K562 (cell line): ENCODE measurements around the gene EIF3CL. TPM values are rescaled to one million over a fixed set of nuclear protein-coding genes. Genes with fewer than 3 reads are reported as not detected.
"Not testable (repeated sequence)": the region's sequence is repeated elsewhere in the genome, so short reads cannot be mapped to it uniquely, and the experiment has no call there.

ENCODE experiments used
- ATAC-seq: fragments of 200-7000 bp; cut with Tn5 transposase; 3 replicates; pipeline ENCODE4 v1.9.1; 2020; ENCODE audit warnings: moderate library complexity
- BruUV-seq: library from RNA; stranded (reverse); fragments of 400-500 nt; replicated peaks from 2 replicates; lab custom pipeline; 2021; lab: Mats Ljungman, UMichigan
- CTCF ChIA-PET: fragments of 300-600 bp; formaldehyde crosslinking; extraction: SDS; loops from one replicate; lab custom pipeline; 2021; ENCODE audit warnings: low intra/inter-chr PET ratio; lab: Yijun Ruan, JAX
- POLR2A ChIA-PET: fragments of 300-600, 350-650 bp; sonication (Branson Sonifier 250); formaldehyde crosslinking; extraction: SDS; loops from one replicate; lab custom pipeline; 2021; ENCODE audit warnings: antibody characterized with exemption, inconsistent platforms; lab: Yijun Ruan, JAX
- DNase-seq, 4 experiments: peaks; one replicate each; pipeline versions ENCODE4 v3.0.0 to v3.0.0-alpha.2; 2011 to 2018; ENCODE audit warnings: low spot score in 3 of 4, mixed read lengths in 3 of 4; ENCODE audit errors: extremely low read depth in 1 of 4
- FAIRE-seq: peaks from 2 replicates; lab custom pipeline; 2011; peaks lifted over from hg19 to GRCh38; lab: Jason Lieb, UNC
- H2AFZ ChIP-seq: 2 replicates; pipeline ENCODE4 v1.6.0; 2011; ENCODE audit warnings: low read depth, low read length, control low read depth, inconsistent platforms
- H3K27ac ChIP-seq: fragments of 200-600 bp; 3 replicates; pipeline ENCODE4 v1.8.0; 2011; ENCODE audit warnings: low read depth, mild to moderate bottlenecking, control low read depth, inconsistent platforms, low read length, moderate library complexity, mixed read lengths; ENCODE audit errors: extremely low read depth
- H3K27me3 ChIP-seq, 2 experiments: fragments of 300-600 bp in 1 of 2; 2 replicates in 1 of 2; 3 replicates in 1 of 2; pipeline versions ENCODE4 v1.6.0 to v1.8.0; 2011; ENCODE audit warnings: inconsistent platforms in 2 of 2, low read length in 2 of 2, mild to moderate bottlenecking in 1 of 2, mixed read lengths in 1 of 2, moderate library complexity in 1 of 2; ENCODE audit not compliant: control insufficient read depth in 2 of 2, insufficient read depth in 2 of 2
- H3K36me3 ChIP-seq: fragments of 300-600 bp; 3 replicates; pipeline ENCODE4 v1.8.0; 2011; ENCODE audit warnings: mild to moderate bottlenecking, low read length, inconsistent platforms; ENCODE audit not compliant: control insufficient read depth, insufficient read depth
- H3K4me1 ChIP-seq, 2 experiments: fragments of 200-600 bp in 1 of 2; replicated peaks in 1 of 2; 2 replicates in 1 of 2; 3 replicates in 1 of 2; pipeline versions ENCODE4 v1.5.1 to v1.8.0; 2011; ENCODE audit warnings: inconsistent platforms in 2 of 2, low read length in 2 of 2, mild to moderate bottlenecking in 1 of 2, mixed read lengths in 1 of 2, moderate library complexity in 1 of 2; ENCODE audit not compliant: control insufficient read depth in 2 of 2, insufficient read depth in 2 of 2
- H3K4me2 ChIP-seq: 2 replicates; pipeline ENCODE4 v1.6.1; 2011; ENCODE audit warnings: low read length, control low read depth, inconsistent platforms, mixed read lengths; ENCODE audit not compliant: insufficient read depth
- H3K4me3 ChIP-seq: fragments of 200-600 bp; sonication (generic), shearing (Covaris generic); 2 replicates; pipeline ENCODE4 v1.5.1; 2016; ENCODE audit warnings: control low read depth, inconsistent platforms
- H3K79me2 ChIP-seq: fragments of 200-600 bp; 3 replicates; pipeline ENCODE4 v1.8.0; 2011; ENCODE audit warnings: low read length, inconsistent platforms; ENCODE audit not compliant: control insufficient read depth, insufficient read depth
- H3K9ac ChIP-seq, 2 experiments: 2 replicates each; pipeline versions ENCODE4 v1.6.0 to v1.6.1; 2011; ENCODE audit warnings: low read depth in 2 of 2, low read length in 2 of 2, control low read depth in 1 of 2, inconsistent platforms in 1 of 2, mild to moderate bottlenecking in 1 of 2, mixed read lengths in 1 of 2; ENCODE audit not compliant: insufficient read depth in 1 of 2
- H3K9me1 ChIP-seq: one replicate; pipeline ENCODE4 v1.6.0; 2011; ENCODE audit warnings: inconsistent platforms, mild to moderate bottlenecking, low read length, moderate library complexity; ENCODE audit not compliant: control insufficient read depth, insufficient read depth
- H3K9me3 ChIP-seq: replicated peaks from 2 replicates; pipeline ENCODE4 v1.5.1; 2011; ENCODE audit warnings: low read depth, low read length, inconsistent platforms; ENCODE audit not compliant: control insufficient read depth, insufficient read depth
- H4K20me1 ChIP-seq: replicated peaks from 2 replicates; pipeline ENCODE4 v1.6.1; 2011; ENCODE audit warnings: low read length, inconsistent platforms, mixed read lengths; ENCODE audit not compliant: control insufficient read depth, insufficient read depth
- POLR2G ChIP-seq: fragments of 200-400 bp; formaldehyde crosslinking; IDR thresholded peaks from 2 replicates; pipeline ENCODE4 v1.6.1; 2017; ENCODE audit warnings: low read depth, mild to moderate bottlenecking, antibody characterized with exemption, low read length, moderate library complexity
- WGBS: fragments of 100-300 bp; shearing (Covaris generic); methylation state at CpG from one replicate; pipeline ENCODE4 v1.1.6; 2016; ENCODE audit warnings: low coverage, mixed read lengths; ENCODE audit not compliant: insufficient coverage; ENCODE audit errors: missing lambda C conversion rate; 5-methylcytosine and 5-hydroxymethylcytosine counted together
- in situ Hi-C: fragments of 300-500 bp; cut with MboI; formaldehyde crosslinking; loops from 4 replicates; pipeline ENCODE4 v1.15.0; 2018; ENCODE audit warnings: inconsistent platforms, mixed read lengths
- intact Hi-C: fragments of 100-400 bp; cut with micrococcal nuclease; formaldehyde crosslinking; loops from 2 replicates; pipeline ENCODE4 v1.14.2; 2022
- polyA plus RNA-seq, 8 experiments: library from polyadenylated mRNA; depleted of rRNA in 4 of 8; stranded (reverse) in 5 of 8; unstranded in 3 of 8; fragments of >200 nt; fragmentation: Nextera tagmentation in 2 of 8; fragmentation: Illumina TruSeq in 1 of 8; extraction: Ambion mirVana in 2 of 8; extraction: Trizol in 1 of 8; gene quantifications; 2 replicates each; pipeline versions ENCODE4 v1.2.1 to v1.2.3, GENCODE V29; 2011 to 2014; ENCODE audit warnings: inconsistent platforms in 1 of 8, missing spikeins in 1 of 8
- total RNA-seq, 7 experiments: library from RNA; depleted of rRNA in 6 of 7; stranded (reverse); fragments of >200 nt in 6 of 7; fragmentation: Illumina TruSeq in 2 of 7; extraction: Trizol in 2 of 7; gene quantifications; 2 replicates each; pipeline versions ENCODE4 v1.2.1 to v1.2.3, GENCODE V29; 2011 to 2021; ENCODE audit warnings: low replicate concordance in 1 of 7

Gene EIF3CL
- total and polyA plus RNA-seq, 9 of the 15 experiments (the other 6 are each of a cell fraction or from before 2014, with no cell fraction given): 3.7 to 130 (median 78.1) TPM

DNA sequence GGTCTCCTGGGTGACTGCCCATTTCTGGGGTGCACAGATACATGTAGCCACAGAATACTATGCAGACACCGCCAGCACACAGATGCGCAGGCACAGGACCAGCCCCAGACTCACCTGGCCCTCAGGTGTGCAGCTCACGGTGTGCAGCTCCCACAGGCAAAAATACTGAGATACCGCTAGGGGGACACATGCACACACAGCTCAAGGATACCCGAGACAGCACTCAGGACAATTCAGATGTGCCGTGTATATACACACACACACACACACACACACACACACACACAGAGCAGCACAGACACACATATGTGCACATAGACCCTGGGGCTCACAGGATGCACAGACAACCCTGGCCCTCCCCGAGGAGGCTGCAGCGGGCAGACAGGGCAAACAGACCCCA, 28.5 kb downstream of the EIF3CL start:
- BruUV-seq, H3K9ac ChIP-seq, H3K27me3 ChIP-seq, DNase-seq, H3K79me2 ChIP-seq, H4K20me1 ChIP-seq, intact Hi-C loops, H3K9me1 ChIP-seq, H3K9me3 ChIP-seq, CTCF ChIA-PET, in situ Hi-C loops, H3K36me3 ChIP-seq, H3K27ac ChIP-seq, H3K4me2 ChIP-seq, H2AFZ ChIP-seq, H3K4me3 ChIP-seq, FAIRE-seq, H3K4me1 ChIP-seq, POLR2A ChIA-PET: not testable (repeated sequence)
- ATAC-seq: peak; percentile 64
- WGBS: no CpG with 5 or more reads among the region's 8 CpGs

DNA sequence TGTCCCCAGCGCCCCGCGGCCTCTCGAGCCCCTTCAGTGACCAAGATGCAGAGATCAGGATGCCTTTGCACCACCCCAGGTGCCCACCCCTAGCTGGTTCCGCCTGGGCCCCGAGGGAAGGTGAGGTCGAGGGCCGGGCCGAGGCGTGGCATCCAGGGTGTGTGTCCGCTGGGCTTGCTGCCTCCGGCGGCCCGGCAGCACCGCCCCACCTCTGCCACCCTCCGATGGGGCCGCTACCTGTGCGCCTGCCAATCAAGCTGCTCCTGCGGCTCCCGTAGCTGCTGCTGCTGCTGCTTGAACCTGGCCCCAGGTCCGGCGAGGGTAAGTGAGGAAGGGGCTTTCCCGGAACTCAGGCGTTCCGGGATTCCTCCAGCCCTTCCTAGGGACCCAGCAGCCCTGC, 29.4 kb downstream of the EIF3CL start:
- ATAC-seq, H3K27me3 ChIP-seq, FAIRE-seq, H3K36me3 ChIP-seq, H3K4me2 ChIP-seq, intact Hi-C loops, POLR2A ChIA-PET, BruUV-seq, H3K4me3 ChIP-seq, H3K27ac ChIP-seq, H3K9ac ChIP-seq, H3K4me1 ChIP-seq, H3K9me1 ChIP-seq, H3K79me2 ChIP-seq, H4K20me1 ChIP-seq, DNase-seq, CTCF ChIA-PET, H2AFZ ChIP-seq, H3K9me3 ChIP-seq: not testable (repeated sequence)
- in situ Hi-C loops: loop anchor here (5.0 kb wide), 1 partner anchor 368 kb away; no protein-coding TSS in a partner anchor
- 0 out of 2 replicates have a peak, but pooled peaks have one; percentile 25 for TF ChIP-seq POLR2G
- no CpG with 5 or more reads among the region's 25 CpGs for WGBS

DNA sequence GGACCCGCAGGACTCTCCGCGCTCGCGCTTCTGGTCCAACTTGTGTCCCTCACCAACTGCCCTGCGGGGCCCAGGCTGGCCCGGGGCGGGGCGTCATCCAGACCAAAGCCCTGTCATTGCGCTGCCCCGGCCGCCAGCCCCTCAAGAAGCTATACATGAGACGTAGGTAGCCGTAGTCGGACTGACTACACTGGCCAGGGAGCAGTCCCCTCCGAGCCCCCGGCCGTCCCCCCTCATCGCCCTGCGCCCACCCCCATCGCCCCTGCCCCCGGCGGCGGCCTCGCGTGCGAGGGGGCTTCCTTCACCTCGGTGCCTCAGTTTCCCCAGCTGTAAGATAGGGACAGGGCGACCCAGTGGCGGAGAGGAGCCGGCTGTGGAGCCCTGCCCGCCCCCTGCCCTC, 35.7 kb downstream of the EIF3CL start:
- DNase-seq, H3K27ac ChIP-seq, H2AFZ ChIP-seq, H3K4me2 ChIP-seq, H3K4me3 ChIP-seq, H4K20me1 ChIP-seq, H3K9me3 ChIP-seq, ATAC-seq, CTCF ChIA-PET, BruUV-seq, H3K79me2 ChIP-seq, H3K9me1 ChIP-seq, H3K36me3 ChIP-seq, in situ Hi-C loops, H3K4me1 ChIP-seq, FAIRE-seq, intact Hi-C loops, H3K27me3 ChIP-seq, H3K9ac ChIP-seq, POLR2A ChIA-PET: not testable (repeated sequence)
- WGBS: 71% methylated on average over 5 of the region's 32 CpGs
